GM10266 (cell line): ENCODE measurements around the gene AICDA.

Experiments
- DNase-seq: peaks from one replicate; pipeline ENCODE4 v3.0.0; 2012; ENCODE audit errors: extremely low spot score
- TF ChIP-seq, protein P1 (sequence below): IDR thresholded peaks from 2 replicates; pipeline ENCODE4 v1.5.1; 2012; ENCODE audit warnings: mild to moderate bottlenecking, low read depth; ENCODE audit not compliant: control insufficient read depth, insufficient read depth; ENCODE audit errors: missing control alignments

AICDA gene

GRCh38 chr12:8554451-8555195 is 58.0 kb downstream of the AICDA start:
- DNase-seq, result no peak
- TF ChIP-seq, protein P1, sequence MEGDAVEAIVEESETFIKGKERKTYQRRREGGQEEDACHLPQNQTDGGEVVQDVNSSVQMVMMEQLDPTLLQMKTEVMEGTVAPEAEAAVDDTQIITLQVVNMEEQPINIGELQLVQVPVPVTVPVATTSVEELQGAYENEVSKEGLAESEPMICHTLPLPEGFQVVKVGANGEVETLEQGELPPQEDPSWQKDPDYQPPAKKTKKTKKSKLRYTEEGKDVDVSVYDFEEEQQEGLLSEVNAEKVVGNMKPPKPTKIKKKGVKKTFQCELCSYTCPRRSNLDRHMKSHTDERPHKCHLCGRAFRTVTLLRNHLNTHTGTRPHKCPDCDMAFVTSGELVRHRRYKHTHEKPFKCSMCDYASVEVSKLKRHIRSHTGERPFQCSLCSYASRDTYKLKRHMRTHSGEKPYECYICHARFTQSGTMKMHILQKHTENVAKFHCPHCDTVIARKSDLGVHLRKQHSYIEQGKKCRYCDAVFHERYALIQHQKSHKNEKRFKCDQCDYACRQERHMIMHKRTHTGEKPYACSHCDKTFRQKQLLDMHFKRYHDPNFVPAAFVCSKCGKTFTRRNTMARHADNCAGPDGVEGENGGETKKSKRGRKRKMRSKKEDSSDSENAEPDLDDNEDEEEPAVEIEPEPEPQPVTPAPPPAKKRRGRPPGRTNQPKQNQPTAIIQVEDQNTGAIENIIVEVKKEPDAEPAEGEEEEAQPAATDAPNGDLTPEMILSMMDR, result no peak

DNA sequence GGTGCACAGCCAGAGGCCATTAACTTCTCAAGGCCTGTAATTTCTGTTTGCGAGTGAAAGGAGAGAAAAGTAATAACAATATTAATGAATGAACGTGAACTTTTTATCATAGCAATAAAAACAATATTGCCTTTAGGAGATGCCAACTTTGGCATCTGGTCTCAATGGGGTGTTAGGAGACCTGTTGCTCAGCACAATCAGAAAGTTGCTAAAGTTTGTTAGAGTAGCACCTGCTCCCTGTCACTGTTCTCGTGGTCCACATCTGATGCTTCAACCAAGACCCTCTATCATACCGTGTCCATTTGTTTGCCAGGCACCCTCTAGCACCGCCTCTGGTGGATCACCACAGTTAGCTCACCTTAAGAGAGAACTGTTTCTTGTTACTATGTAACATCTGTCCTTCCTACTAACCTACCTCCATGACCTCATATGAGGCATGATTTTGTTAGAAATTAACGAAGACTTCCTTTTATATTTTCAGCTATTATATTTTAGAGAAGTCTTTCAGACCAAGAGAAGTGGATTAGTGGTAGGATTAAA is 59.5 kb downstream of the AICDA start:
- DNase-seq, result no peak

More for the DNA sequence above, 59.5 kb downstream of the AICDA start:
- TF ChIP-seq, protein P1, result no peak
